NT2/D1 (cell line): ENCODE results near the gene ABCB8.

ENCODE experiments used
- DNase-seq: peaks from one replicate; pipeline ENCODE4 v3.0.0-alpha.2; 2011; ENCODE audit warnings: low read depth, low spot score
- H3K27me3 ChIP-seq: 2 replicates; pipeline ENCODE4 v1.6.0; 2011; ENCODE audit warnings: mild to moderate bottlenecking; ENCODE audit not compliant: insufficient read length, insufficient read depth
- H3K36me3 ChIP-seq: 2 replicates; pipeline ENCODE4 v1.6.1; 2011; ENCODE audit warnings: mild to moderate bottlenecking, low read length, mixed read lengths; ENCODE audit not compliant: insufficient read depth, insufficient read length
- H3K4me1 ChIP-seq: 2 replicates; pipeline ENCODE4 v1.5.1; 2011; ENCODE audit not compliant: insufficient read depth, insufficient read length
- H3K4me3 ChIP-seq: 2 replicates; pipeline ENCODE4 v1.5.1; 2011; ENCODE audit warnings: low read depth; ENCODE audit not compliant: insufficient read length
- H3K9ac ChIP-seq: 2 replicates; pipeline ENCODE4 v1.6.0; 2011; ENCODE audit warnings: low read depth; ENCODE audit not compliant: insufficient read length
- H3K9me3 ChIP-seq: 2 replicates; pipeline ENCODE4 v1.5.1; 2011; ENCODE audit warnings: mild to moderate bottlenecking, low read length; ENCODE audit not compliant: insufficient read depth
- SUZ12 ChIP-seq: IDR thresholded peaks from 2 replicates; pipeline ENCODE4 v1.6.1; 2011; ENCODE audit not compliant: insufficient read length, insufficient read depth; ENCODE audit errors: extremely low read depth
- YY1 ChIP-seq: IDR thresholded peaks from 2 replicates; pipeline ENCODE4 v1.6.1; 2011; ENCODE audit not compliant: insufficient read length, insufficient read depth
- ZNF274 ChIP-seq: IDR thresholded peaks from 2 replicates; pipeline ENCODE4 v1.6.1; 2011; ENCODE audit warnings: mild to moderate bottlenecking, low read depth, low read length

The ABCB8 gene

GRCh38 chr7:150999001-150999400 is 29.2 kb upstream of the ABCB8 start:
- TF ChIP-seq ZNF274 (no peak), YY1 (no peak), SUZ12 (no peak)
- no peak overlapping the region for H3K9ac ChIP-seq
- H3K27me3 ChIP-seq = no peaks in the 10 kb centered on the region
- DNase-seq = no peak
- H3K36me3 ChIP-seq = no peaks in the 10 kb centered on the region
- no peaks in the 10 kb centered on the region for H3K9me3 ChIP-seq
- H3K4me3 ChIP-seq = no peak overlapping the region
- peaks cover 1% of the 10 kb centered on the region for H3K4me1 ChIP-seq

GRCh38 chr7:150999497-151000230 is 28.6 kb upstream of the ABCB8 start:
- no peaks in the 10 kb centered on the region for H3K36me3 ChIP-seq
- H3K9me3 ChIP-seq = no peaks in the 10 kb centered on the region
- no peaks in the 10 kb centered on the region for H3K27me3 ChIP-seq
- TF ChIP-seq ZNF274 (no peak), YY1 (no peak), SUZ12 (no peak)
- H3K4me3 ChIP-seq = no peak overlapping the region
- DNase-seq = no peak
- H3K4me1 ChIP-seq = no peaks in the 10 kb centered on the region
- H3K9ac ChIP-seq = no peak overlapping the region

GRCh38 chr7:151000897-151001495 is 27.3 kb upstream of the ABCB8 start:
- no peak for TF ChIP-seq ZNF274
- no peak for TF ChIP-seq SUZ12
- no peak for TF ChIP-seq YY1
- Histone ChIP-seq H3K9ac (no peak overlapping the region), H3K4me3 (no peak overlapping the region), H3K36me3 (no peaks in the 10 kb centered on the region), H3K27me3 (no peaks in the 10 kb centered on the region), H3K9me3 (no peaks in the 10 kb centered on the region), H3K4me1 (no peaks in the 10 kb centered on the region)
- no peak for DNase-seq

GRCh38 chr7:151001546-151001945 is 26.7 kb upstream of the ABCB8 start:
- TF ChIP-seq ZNF274 (no peak), SUZ12 (no peak), YY1 (no peak)
- H3K4me1 ChIP-seq = no peaks in the 10 kb centered on the region
- no peaks in the 10 kb centered on the region for H3K9me3 ChIP-seq
- no peaks in the 10 kb centered on the region for H3K27me3 ChIP-seq
- H3K36me3 ChIP-seq = no peaks in the 10 kb centered on the region
- no peak for DNase-seq
- H3K9ac ChIP-seq = no peak overlapping the region
- H3K4me3 ChIP-seq = no peak overlapping the region

GRCh38 chr7:151003572-151003971 is 24.7 kb upstream of the ABCB8 start:
- DNase-seq = no peak
- no peaks in the 10 kb centered on the region for H3K27me3 ChIP-seq
- no peak overlapping the region for H3K9ac ChIP-seq

GRCh38 chr7:151005566-151005965 is 22.7 kb upstream of the ABCB8 start:
- Histone ChIP-seq H3K4me1 (peaks cover 16% of the 10 kb centered on the region), H3K4me3 (no peak overlapping the region), H3K27me3 (no peaks in the 10 kb centered on the region), H3K36me3 (no peaks in the 10 kb centered on the region), H3K9ac (no peak overlapping the region), H3K9me3 (no peaks in the 10 kb centered on the region)
- no peak for DNase-seq
- TF ChIP-seq ZNF274 = no peak
- TF ChIP-seq YY1 = no peak
- no peak for TF ChIP-seq SUZ12

More at GRCh38 chr7:151003572-151003971, 24.7 kb upstream of the ABCB8 start:
- Histone ChIP-seq H3K36me3 (no peaks in the 10 kb centered on the region), H3K4me3 (no peak overlapping the region), H3K4me1 (peaks cover 13% of the 10 kb centered on the region), H3K9me3 (no peaks in the 10 kb centered on the region)
- TF ChIP-seq YY1 (no peak), SUZ12 (no peak), ZNF274 (no peak)

- Histone ChIP-seq H3K9ac (peak overlapping the region; percentile 32), H3K4me3 (no peak overlapping the region), H3K36me3 (no peaks in the 10 kb centered on the region)
These were observed 21.5 kb upstream of the ABCB8 start for GRCh38 chr7:151006590-151007300.

More at GRCh38 chr7:151006590-151007300, 21.5 kb upstream of the ABCB8 start:
- no peak for DNase-seq
- H3K27me3 ChIP-seq = no peaks in the 10 kb centered on the region
- no peak for TF ChIP-seq YY1
- TF ChIP-seq ZNF274 = no peak
- no peak for TF ChIP-seq SUZ12
- H3K4me1 ChIP-seq = peaks cover 16% of the 10 kb centered on the region
- H3K9me3 ChIP-seq = no peaks in the 10 kb centered on the region
